ENCODE measurements around the gene PRL. TPM values are rescaled to one million over a fixed set of nuclear protein-coding genes. Genes with fewer than 3 reads are reported as not detected.

The PRL gene
- total RNA-seq, 1 experiment from 2014 or later, result not detected

GRCh38 chr6:22313796-22314195 lies 17.0 kb upstream of the PRL start:
- Mint-ChIP-seq H3K4me3 (ENCODE audit: unreplicated experiment) (no peak overlapping the region), H3K9me3 (ENCODE audit: unreplicated experiment) (peaks cover 47% of the 10 kb centered on the region), H3K36me3 (ENCODE audit: insufficient read depth, unreplicated experiment) (no peaks in the 10 kb centered on the region), H3K4me1 (ENCODE audit: low read depth, unreplicated experiment) (no peaks in the 10 kb centered on the region), H3K27ac (ENCODE audit: unreplicated experiment) (no peak overlapping the region), H3K27me3 (ENCODE audit: insufficient read depth, unreplicated experiment) (no peaks in the 10 kb centered on the region)
- TF ChIP-seq CTCF (IDR thresholded peaks at IDR 0.05; ENCODE audit: insufficient read depth in 1 of 2, low read depth in 1 of 2, low read length in 1 of 2, severe bottlenecking in 1 of 2, unreplicated experiment in 1 of 2), result no peak
- Histone ChIP-seq H3K4me3 (ENCODE audit: low read depth, low read length) (no peak overlapping the region), H3K36me3 (ENCODE audit: control insufficient read depth, insufficient read depth, low read length) (no peaks in the 10 kb centered on the region), H3K4me1 (no peaks in the 10 kb centered on the region), H3K27me3 (replicated peaks; ENCODE audit: control insufficient read depth, insufficient read depth, low read length) (no peaks in the 10 kb centered on the region), H3K9me3 (peaks cover 20% of the 10 kb centered on the region; the same call in 1 of the 2 replicates)
- CTCF ChIA-PET, result no interaction called here
- BruUV-seq (replicated peaks), result no TSS peak
- POLR2A ChIA-PET, result no interaction called here
- intact Hi-C loops (cut with micrococcal nuclease; ENCODE audit: unreplicated experiment), result no loop called here
- DNase-seq, result no peak

GRCh38 chr6:22308939-22309338 lies 12.1 kb upstream of the PRL start:
- Mint-ChIP-seq H3K27ac (ENCODE audit: unreplicated experiment) (no peak overlapping the region), H3K36me3 (ENCODE audit: insufficient read depth, unreplicated experiment) (no peaks in the 10 kb centered on the region), H3K27me3 (ENCODE audit: insufficient read depth, unreplicated experiment) (no peaks in the 10 kb centered on the region), H3K9me3 (ENCODE audit: unreplicated experiment) (peaks cover 26% of the 10 kb centered on the region), H3K4me3 (ENCODE audit: unreplicated experiment) (no peak overlapping the region), H3K4me1 (ENCODE audit: low read depth, unreplicated experiment) (no peaks in the 10 kb centered on the region)
- Histone ChIP-seq H3K4me1 (no peaks in the 10 kb centered on the region), H3K27me3 (replicated peaks; ENCODE audit: control insufficient read depth, insufficient read depth, low read length) (no peaks in the 10 kb centered on the region), H3K36me3 (ENCODE audit: control insufficient read depth, insufficient read depth, low read length) (no peaks in the 10 kb centered on the region), H3K4me3 (ENCODE audit: low read depth, low read length) (no peak overlapping the region), H3K9me3 (peaks cover 16% of the 10 kb centered on the region; the same call in 1 of the 2 replicates)
- ChIA-PET CTCF (no interaction called here), POLR2A (no interaction called here)
- intact Hi-C loops (cut with micrococcal nuclease; ENCODE audit: unreplicated experiment), result no loop called here
- no peak for DNase-seq
- TF ChIP-seq CTCF (IDR thresholded peaks at IDR 0.05; ENCODE audit: insufficient read depth in 1 of 2, low read depth in 1 of 2, low read length in 1 of 2, severe bottlenecking in 1 of 2, unreplicated experiment in 1 of 2), result no peak
- BruUV-seq (replicated peaks), result no TSS peak

- H3K4me1 ChIP-seq, result no peaks in the 10 kb centered on the region
- peaks cover 12% of the 10 kb centered on the region; the same call in 1 of the 2 replicates for H3K9me3 ChIP-seq
- H3K9me3 Mint-ChIP-seq (ENCODE audit: unreplicated experiment), result peaks cover 19% of the 10 kb centered on the region
- no peaks in the 10 kb centered on the region for H3K27me3 ChIP-seq (replicated peaks; ENCODE audit: control insufficient read depth, insufficient read depth, low read length)
- DNase-seq, result no peak
- H3K4me3 Mint-ChIP-seq (ENCODE audit: unreplicated experiment), result no peak overlapping the region
- no peaks in the 10 kb centered on the region for H3K36me3 Mint-ChIP-seq (ENCODE audit: insufficient read depth, unreplicated experiment)
- intact Hi-C loops (cut with micrococcal nuclease; ENCODE audit: unreplicated experiment), result no loop called here
- H3K4me3 ChIP-seq (ENCODE audit: low read depth, low read length), result no peak overlapping the region
- H3K36me3 ChIP-seq (ENCODE audit: control insufficient read depth, insufficient read depth, low read length), result no peaks in the 10 kb centered on the region
- BruUV-seq (replicated peaks), result no TSS peak
- no peaks in the 10 kb centered on the region for H3K27me3 Mint-ChIP-seq (ENCODE audit: insufficient read depth, unreplicated experiment)
- no peak overlapping the region for H3K27ac Mint-ChIP-seq (ENCODE audit: unreplicated experiment)
- POLR2A ChIA-PET, result no interaction called here
- H3K4me1 Mint-ChIP-seq (ENCODE audit: low read depth, unreplicated experiment), result no peaks in the 10 kb centered on the region
- CTCF ChIA-PET, result no interaction called here
- no peak for TF ChIP-seq CTCF (IDR thresholded peaks at IDR 0.05; ENCODE audit: insufficient read depth in 1 of 2, low read depth in 1 of 2, low read length in 1 of 2, severe bottlenecking in 1 of 2, unreplicated experiment in 1 of 2)
These were observed 10.1 kb upstream of the PRL start for GRCh38 chr6:22306741-22307466.
